Subcutaneous abdominal adipose tissue (tissue), 5 donors: ENCODE results near the gene PCDH9.
"Not testable (repeated sequence)": the region's sequence is repeated elsewhere in the genome, so short reads cannot be mapped to it uniquely, and the experiment has no call there.

Experiments used
- H3K27ac ChIP-seq: one replicate; pipeline ENCODE4 v1.7.0; 2013; ENCODE audit warnings: low read depth, mild to moderate bottlenecking, inconsistent platforms, low read length, moderate library complexity
- H3K27me3 ChIP-seq, 5 donors: one replicate each; pipeline ENCODE4 v1.7.0; 2013; ENCODE audit warnings: low read length in 5 of 5, inconsistent platforms in 1 of 5; ENCODE audit not compliant: control insufficient read depth in 5 of 5, insufficient read depth in 4 of 5
- H3K36me3 ChIP-seq, 5 donors: one replicate each; pipeline ENCODE4 v1.7.0; 2013; ENCODE audit warnings: low read length in 5 of 5; ENCODE audit not compliant: control insufficient read depth in 5 of 5, insufficient read depth in 5 of 5
- H3K4me1 ChIP-seq, 5 donors: one replicate each; pipeline ENCODE4 v1.7.0; 2013; ENCODE audit warnings: low read length in 5 of 5, mild to moderate bottlenecking in 3 of 5, moderate library complexity in 1 of 5; ENCODE audit not compliant: control insufficient read depth in 5 of 5, insufficient read depth in 5 of 5
- H3K4me3 ChIP-seq, 5 donors: one replicate each; pipeline ENCODE4 v1.7.0; 2013; ENCODE audit warnings: low read length in 5 of 5, low read depth in 1 of 5
- H3K9ac ChIP-seq, 5 donors: one replicate each; pipeline ENCODE4 v1.7.0; 2013; ENCODE audit warnings: low read length in 5 of 5, mild to moderate bottlenecking in 4 of 5, moderate library complexity in 3 of 5
- H3K9me3 ChIP-seq, 5 donors: one replicate each; pipeline ENCODE4 v1.7.0; 2013; ENCODE audit warnings: low read length in 5 of 5; ENCODE audit not compliant: control insufficient read depth in 5 of 5
- donor health status: healthy.
- donor health status: healthy.
- donor health status: healthy.
- donor health status: healthy.
- donor health status: healthy.

PCDH9 gene

DNA sequence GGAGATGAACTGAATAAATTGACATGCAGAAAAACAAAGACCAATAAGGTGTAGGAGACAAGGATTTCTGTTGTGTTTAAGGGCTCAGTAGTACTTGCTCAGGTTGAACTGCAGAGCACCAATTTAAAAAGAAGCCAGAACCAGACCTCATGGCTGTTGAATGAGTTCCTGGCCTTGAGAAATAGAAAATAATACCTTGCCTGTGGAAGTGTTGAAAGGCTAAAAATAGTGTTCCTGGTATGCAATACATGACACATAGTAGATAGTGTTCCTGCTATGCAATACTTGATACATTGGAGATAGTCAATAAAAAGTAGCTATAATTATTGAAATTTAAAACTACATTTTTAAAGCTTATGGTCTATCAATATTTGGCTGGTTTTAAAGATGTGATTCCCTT is 595.8 kb downstream of the PCDH9 start:
- Histone ChIP-seq H3K4me1 (no peaks in the 10 kb centered on the region), H3K4me3 (no peak overlapping the region)

DNA sequence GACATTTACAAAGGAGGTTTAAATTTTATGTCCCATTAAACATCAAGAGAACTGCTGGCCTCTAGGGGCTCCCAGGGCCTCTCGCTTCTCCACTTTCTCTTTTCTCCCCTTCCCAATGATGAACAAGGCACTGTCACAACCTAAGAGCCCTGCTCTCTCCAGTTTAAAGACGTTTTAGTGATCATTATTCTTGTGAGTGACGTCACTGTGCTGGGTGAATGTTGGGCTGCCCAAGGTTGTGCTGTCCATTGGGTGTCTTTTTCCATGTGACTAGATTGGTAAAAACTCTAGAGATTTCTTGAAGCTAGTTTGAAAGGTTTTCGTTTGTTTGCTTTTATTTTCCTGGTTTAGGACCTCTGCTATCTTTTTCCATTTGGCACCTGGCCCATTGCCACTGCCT is 602.6 kb downstream of the PCDH9 start:
- Histone ChIP-seq H3K9me3 (no peaks in the 10 kb centered on the region), H3K27ac (no peak overlapping the region), H3K36me3 (no peaks in the 10 kb centered on the region), H3K4me3 (no peak overlapping the region), H3K4me1 (no peaks in the 10 kb centered on the region), H3K9ac (no peak overlapping the region), H3K27me3 (no peaks in the 10 kb centered on the region)

More for the DNA sequence above, 595.8 kb downstream of the PCDH9 start:
- Histone ChIP-seq H3K9ac (no peak overlapping the region), H3K27ac (no peak overlapping the region), H3K36me3 (no peaks in the 10 kb centered on the region), H3K27me3 (no peaks in the 10 kb centered on the region), H3K9me3 (no peaks in the 10 kb centered on the region)

DNA sequence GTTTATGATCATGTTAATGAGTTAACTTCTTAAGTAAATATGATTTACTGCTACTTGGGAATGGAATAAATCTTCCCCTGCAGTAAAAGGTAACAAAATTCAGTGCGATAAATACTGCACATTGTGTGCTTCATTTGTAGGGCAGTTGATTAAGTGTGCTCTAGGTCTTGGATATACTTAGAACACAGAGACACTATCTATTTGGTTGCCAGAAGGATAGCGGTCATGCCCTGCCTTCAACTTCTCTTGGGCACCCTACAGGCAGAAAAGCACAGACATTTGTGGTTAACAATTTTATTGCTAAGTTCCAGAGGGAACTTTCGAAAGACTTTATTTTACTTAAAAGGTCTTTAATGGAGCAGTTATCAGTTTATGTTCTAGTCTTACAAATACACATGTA is 605.8 kb downstream of the PCDH9 start:
- H3K27ac ChIP-seq: no peak overlapping the region
- no peaks in the 10 kb centered on the region for H3K9me3 ChIP-seq
- no peaks in the 10 kb centered on the region for H3K27me3 ChIP-seq
- no peaks in the 10 kb centered on the region for H3K4me1 ChIP-seq
- no peak overlapping the region for H3K4me3 ChIP-seq
- H3K9ac ChIP-seq: no peak overlapping the region
- H3K36me3 ChIP-seq: no peaks in the 10 kb centered on the region

DNA sequence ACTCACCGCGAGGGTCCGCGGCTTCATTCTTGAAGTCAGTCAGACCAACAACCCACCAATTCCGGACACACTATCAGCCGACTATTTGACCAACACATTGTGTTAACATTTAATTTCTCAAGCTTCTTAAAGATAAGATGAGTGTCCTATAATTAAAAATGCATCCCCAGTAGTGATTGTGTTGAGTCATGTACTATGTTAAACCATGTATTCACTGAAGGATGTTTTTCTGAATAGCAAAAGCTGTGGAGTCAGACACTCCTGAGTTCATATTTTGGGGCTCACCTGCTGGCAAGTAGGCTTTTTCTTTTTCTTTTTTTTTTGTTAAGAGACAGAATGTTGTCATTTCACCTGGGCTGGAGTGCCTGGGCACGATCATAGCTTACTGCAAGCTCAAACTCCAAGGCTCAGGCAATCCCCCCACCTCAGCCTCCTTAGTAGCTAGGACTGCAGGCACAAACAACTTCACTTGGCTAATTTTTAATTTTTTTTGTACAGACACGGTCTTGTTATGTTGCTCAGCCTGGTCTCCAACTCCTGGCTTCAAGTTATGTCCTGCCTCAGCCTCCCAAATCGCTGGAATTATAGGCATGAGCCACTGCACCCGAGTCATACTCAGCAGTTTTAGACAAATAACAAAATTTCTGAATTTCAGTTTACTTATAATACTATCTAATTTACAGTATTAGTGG is 606.9 kb downstream of the PCDH9 start:
- no peaks in the 10 kb centered on the region for H3K4me1 ChIP-seq
- H3K27ac ChIP-seq: no peak overlapping the region
- H3K36me3 ChIP-seq: no peaks in the 10 kb centered on the region
- no peak overlapping the region for H3K4me3 ChIP-seq
- no peaks in the 10 kb centered on the region for H3K27me3 ChIP-seq
- H3K9ac ChIP-seq: no peak overlapping the region
- H3K9me3 ChIP-seq: no peaks in the 10 kb centered on the region

DNA sequence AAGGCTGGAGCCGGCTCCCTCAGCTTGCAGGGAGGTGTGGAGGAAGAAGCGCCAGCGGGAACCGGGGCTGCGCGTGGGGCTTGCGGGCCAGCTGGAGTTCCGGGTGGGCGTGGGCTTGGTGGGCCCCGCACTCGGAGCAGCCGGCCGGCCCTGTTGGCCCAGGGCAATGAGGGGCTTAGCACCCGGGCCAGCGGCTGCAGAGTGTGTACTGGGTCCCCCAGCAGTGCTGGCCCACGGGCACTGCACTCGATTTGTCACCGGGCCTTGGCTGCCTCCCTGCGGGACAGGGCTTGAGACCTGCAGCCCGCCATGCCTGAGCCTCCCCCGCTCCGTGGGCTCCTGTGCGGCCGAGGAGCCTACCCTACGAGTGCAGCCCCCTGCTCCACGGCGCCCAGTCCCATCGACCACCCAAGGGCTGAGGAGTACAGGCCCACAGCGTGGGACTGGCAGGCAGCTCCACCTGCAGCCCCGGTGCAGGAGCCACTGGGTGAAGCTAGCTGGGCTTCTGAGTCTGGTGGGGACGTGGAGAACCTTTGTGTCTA is 608.2 kb downstream of the PCDH9 start:
- not testable (repeated sequence) for H3K9me3 ChIP-seq, H3K27ac ChIP-seq, H3K9ac ChIP-seq, H3K27me3 ChIP-seq, H3K4me1 ChIP-seq, H3K4me3 ChIP-seq, H3K36me3 ChIP-seq

DNA sequence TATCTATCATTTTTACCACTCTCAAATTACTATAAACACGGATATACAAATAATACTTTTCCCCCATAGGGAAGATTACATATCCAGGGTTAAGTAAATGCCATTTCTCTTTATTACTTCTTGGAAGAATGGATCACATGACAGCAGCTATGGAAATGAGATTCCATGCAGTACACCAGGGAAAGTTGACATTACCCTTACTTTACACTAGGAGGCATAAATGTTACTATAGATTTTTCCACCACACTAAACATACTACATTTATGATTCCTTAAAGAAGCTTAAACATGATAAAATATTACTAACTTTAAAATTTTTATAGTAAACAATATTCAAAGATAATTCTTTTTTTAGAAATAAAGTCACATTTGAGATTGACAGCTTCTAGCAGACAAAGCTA is 611.4 kb downstream of the PCDH9 start:
- Histone ChIP-seq H3K9ac (no peak overlapping the region), H3K27me3 (no peaks in the 10 kb centered on the region), H3K4me1 (no peaks in the 10 kb centered on the region), H3K27ac (no peak overlapping the region), H3K9me3 (no peaks in the 10 kb centered on the region), H3K4me3 (no peak overlapping the region), H3K36me3 (no peaks in the 10 kb centered on the region)

DNA sequence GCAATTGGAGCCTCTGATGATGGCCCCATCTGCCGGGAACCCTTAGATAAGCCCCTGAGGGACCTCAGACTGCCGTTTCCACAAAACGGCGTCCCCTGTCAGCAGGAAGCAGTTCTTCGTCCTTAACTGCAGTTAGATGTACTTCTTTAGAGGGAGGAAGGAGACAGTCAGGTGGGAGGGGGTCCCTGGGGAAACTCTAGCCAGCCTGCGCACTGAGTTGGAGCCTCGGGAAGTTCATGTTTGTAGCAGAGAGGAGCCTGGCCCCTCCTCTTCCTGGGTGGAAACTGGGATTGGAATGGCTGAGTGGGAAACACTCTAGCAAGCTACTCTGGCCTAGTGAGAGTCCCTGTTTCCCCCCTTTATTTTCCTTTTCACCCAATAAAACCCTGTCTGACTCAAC is 612.4 kb downstream of the PCDH9 start:
- Histone ChIP-seq H3K4me1 (no peaks in the 10 kb centered on the region), H3K27me3 (no peaks in the 10 kb centered on the region), H3K9ac (no peak overlapping the region), H3K27ac (no peak overlapping the region), H3K36me3 (no peaks in the 10 kb centered on the region), H3K9me3 (no peaks in the 10 kb centered on the region), H3K4me3 (no peak overlapping the region)

DNA sequence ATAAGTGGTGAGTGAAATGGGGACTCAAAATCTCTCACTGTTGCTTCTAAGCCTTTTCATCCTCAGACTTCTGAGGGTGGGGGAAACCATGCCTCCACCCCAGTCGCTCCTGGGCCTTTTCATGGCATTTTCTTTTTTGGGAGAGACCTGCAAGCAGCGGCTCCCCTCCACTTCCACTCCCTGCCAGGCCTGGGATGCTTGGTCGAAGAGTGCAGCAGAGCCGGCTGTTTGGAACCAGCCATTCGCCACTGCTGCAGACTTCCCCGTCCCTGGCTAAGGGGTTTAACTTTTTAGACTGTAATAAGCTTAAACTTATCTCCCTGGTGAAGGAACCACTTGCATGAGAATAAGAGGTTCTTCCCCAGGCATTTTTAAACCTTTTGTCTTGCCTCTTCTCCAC is 617.2 kb downstream of the PCDH9 start:
- Histone ChIP-seq H3K27me3 (no peaks in the 10 kb centered on the region), H3K27ac (no peak overlapping the region), H3K4me3 (no peak overlapping the region), H3K4me1 (no peaks in the 10 kb centered on the region), H3K36me3 (no peaks in the 10 kb centered on the region), H3K9me3 (no peaks in the 10 kb centered on the region), H3K9ac (no peak overlapping the region)

DNA sequence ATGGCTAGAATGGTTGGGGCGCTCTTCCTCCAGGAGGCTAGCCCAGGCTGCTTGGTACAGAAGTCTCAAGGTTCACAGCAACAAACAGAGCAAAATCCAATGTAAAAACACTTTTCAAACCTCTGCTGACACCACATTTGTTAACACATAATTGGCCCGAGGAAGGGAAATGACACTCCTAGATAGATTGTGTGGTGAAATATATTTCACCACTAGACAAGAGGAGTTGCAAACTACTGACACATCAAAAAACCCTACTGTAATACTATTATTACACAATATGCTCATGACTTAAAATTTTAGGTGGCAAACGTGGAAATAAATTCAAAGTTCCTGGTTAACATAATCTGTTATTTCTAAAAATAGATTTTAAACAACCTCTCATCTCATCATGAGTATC is 643.6 kb downstream of the PCDH9 start:
- H3K27me3 ChIP-seq: no peaks in the 10 kb centered on the region
- H3K4me3 ChIP-seq: no peak overlapping the region
- H3K36me3 ChIP-seq: no peaks in the 10 kb centered on the region
- H3K27ac ChIP-seq: no peak overlapping the region
- H3K9me3 ChIP-seq: no peaks in the 10 kb centered on the region
- peaks cover 0 to 3% (median 0%) of the 10 kb centered on the region in 5 donors for H3K4me1 ChIP-seq
- no peak overlapping the region for H3K9ac ChIP-seq

DNA sequence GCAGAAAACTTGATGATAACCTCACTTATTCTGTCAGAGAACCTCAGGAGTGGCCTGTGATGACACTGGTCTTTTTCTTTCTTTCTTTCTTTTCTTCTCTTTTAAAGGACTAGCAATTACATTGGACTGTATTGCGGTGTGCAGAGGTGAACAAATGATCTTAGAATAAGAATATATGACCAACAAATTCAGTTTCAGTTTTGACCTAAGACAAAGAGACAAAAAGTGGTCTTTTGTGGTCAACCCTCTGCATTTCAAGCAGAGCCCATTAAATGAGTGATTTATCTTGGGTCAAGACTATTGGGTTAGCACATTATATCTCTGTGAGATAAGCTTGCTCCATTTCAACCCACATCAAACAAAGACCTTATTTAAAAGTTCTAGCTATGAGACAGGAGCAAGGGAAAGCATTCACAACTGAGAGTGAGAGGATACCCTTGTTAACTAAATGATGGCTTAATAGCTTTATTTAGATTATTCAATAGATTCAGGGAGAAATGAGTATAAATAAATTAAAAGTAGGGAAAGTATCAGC is 644.4 kb downstream of the PCDH9 start:
- H3K9ac ChIP-seq: no peak overlapping the region
- H3K36me3 ChIP-seq: no peaks in the 10 kb centered on the region
- no peaks in the 10 kb centered on the region for H3K9me3 ChIP-seq
- no peak overlapping the region for H3K4me3 ChIP-seq
- no peaks in the 10 kb centered on the region for H3K27me3 ChIP-seq
- H3K4me1 ChIP-seq: peaks cover 0 to 3% (median 0%) of the 10 kb centered on the region in 5 donors
- no peak overlapping the region for H3K27ac ChIP-seq
